K562 (cell line): ENCODE measurements around the gene PROKR1.

ENCODE experiments used
- EZH2 ChIP-seq: IDR thresholded peaks from 2 replicates; pipeline ENCODE4 v1.6.1; 2012; ENCODE audit warnings: low read depth, mild to moderate bottlenecking, inconsistent platforms, low read length, borderline replicate concordance
- GATAD2B ChIP-seq: fragments of 450-650 bp; IDR thresholded peaks from 2 replicates; pipeline ENCODE4 v1.6.1; 2017; ENCODE audit warnings: mild to moderate bottlenecking, borderline replicate concordance
- POLR2AphosphoS5 ChIP-seq: IDR thresholded peaks from 2 replicates; pipeline ENCODE4 v1.6.1; 2011; ENCODE audit warnings: mild to moderate bottlenecking, low read depth, low read length, moderate library complexity; ENCODE audit not compliant: control insufficient read depth, insufficient read depth
- TF ChIP-seq, protein P1 (sequence below): fragments of 450-650 bp; formaldehyde crosslinking; IDR thresholded peaks from 2 replicates; pipeline ENCODE4 v1.4.0; 2020; ENCODE audit warnings: mild to moderate bottlenecking
- TF ChIP-seq, protein P2 (sequence below): sonication (generic); formaldehyde crosslinking; IDR thresholded peaks from 2 replicates; pipeline ENCODE4 v1.9.0; 2022; ENCODE audit warnings: mild to moderate bottlenecking, missing genetic modification reagents
- TF ChIP-seq, protein P3 (sequence below), 2 experiments: fragments of 450-650 bp; formaldehyde crosslinking in 1 of 2; IDR thresholded peaks; 2 replicates each; pipeline versions ENCODE4 v1.4.0 to v1.6.1; 2014 to 2020; ENCODE audit warnings: mild to moderate bottlenecking in 2 of 2, borderline replicate concordance in 1 of 2, low read depth in 1 of 2

DNA sequence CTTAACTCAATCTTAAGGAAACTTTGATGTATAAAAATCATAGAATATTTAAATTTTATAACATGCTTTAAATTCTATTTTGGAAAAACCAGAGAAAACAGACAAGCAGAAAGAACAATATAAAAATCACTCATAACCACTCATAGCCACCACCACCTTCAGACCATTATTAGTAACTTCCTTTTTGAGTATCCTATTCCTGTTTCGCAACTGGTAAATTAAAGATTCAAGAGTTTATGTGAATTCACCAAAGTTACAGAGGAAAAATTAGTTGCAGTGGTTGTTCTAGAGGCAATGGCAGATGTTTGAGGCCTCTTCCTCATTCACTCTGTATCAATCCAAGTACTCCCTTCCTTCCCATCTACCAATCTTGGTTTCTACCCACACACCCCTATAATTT lies 49.3 kb upstream of the PROKR1 start:
- TF ChIP-seq POLR2AphosphoS5, result no peak
- TF ChIP-seq, protein P1, sequence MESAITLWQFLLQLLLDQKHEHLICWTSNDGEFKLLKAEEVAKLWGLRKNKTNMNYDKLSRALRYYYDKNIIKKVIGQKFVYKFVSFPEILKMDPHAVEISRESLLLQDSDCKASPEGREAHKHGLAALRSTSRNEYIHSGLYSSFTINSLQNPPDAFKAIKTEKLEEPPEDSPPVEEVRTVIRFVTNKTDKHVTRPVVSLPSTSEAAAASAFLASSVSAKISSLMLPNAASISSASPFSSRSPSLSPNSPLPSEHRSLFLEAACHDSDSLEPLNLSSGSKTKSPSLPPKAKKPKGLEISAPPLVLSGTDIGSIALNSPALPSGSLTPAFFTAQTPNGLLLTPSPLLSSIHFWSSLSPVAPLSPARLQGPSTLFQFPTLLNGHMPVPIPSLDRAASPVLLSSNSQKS (CRISPR knock-in tag), result no peak
- TF ChIP-seq GATAD2B, result no peak
- TF ChIP-seq, protein P2, sequence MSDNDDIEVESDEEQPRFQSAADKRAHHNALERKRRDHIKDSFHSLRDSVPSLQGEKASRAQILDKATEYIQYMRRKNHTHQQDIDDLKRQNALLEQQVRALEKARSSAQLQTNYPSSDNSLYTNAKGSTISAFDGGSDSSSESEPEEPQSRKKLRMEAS (CRISPR knock-in tag), result no peak
- TF ChIP-seq, protein P3, sequence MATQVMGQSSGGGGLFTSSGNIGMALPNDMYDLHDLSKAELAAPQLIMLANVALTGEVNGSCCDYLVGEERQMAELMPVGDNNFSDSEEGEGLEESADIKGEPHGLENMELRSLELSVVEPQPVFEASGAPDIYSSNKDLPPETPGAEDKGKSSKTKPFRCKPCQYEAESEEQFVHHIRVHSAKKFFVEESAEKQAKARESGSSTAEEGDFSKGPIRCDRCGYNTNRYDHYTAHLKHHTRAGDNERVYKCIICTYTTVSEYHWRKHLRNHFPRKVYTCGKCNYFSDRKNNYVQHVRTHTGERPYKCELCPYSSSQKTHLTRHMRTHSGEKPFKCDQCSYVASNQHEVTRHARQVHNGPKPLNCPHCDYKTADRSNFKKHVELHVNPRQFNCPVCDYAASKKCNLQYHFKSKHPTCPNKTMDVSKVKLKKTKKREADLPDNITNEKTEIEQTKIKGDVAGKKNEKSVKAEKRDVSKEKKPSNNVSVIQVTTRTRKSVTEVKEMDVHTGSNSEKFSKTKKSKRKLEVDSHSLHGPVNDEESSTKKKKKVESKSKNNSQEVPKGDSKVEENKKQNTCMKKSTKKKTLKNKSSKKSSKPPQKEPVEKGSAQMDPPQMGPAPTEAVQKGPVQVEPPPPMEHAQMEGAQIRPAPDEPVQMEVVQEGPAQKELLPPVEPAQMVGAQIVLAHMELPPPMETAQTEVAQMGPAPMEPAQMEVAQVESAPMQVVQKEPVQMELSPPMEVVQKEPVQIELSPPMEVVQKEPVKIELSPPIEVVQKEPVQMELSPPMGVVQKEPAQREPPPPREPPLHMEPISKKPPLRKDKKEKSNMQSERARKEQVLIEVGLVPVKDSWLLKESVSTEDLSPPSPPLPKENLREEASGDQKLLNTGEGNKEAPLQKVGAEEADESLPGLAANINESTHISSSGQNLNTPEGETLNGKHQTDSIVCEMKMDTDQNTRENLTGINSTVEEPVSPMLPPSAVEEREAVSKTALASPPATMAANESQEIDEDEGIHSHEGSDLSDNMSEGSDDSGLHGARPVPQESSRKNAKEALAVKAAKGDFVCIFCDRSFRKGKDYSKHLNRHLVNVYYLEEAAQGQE (IDR thresholded peaks at IDR 0.05; ENCODE audit: borderline replicate concordance), result no peak
- TF ChIP-seq, protein P3 (CRISPR knock-in tag; IDR thresholded peaks at IDR 0.05; ENCODE audit: low read depth), result no peak
- no peak for TF ChIP-seq EZH2
